Coronary artery (tissue), 2 donors: ENCODE data around the gene BMP8A.
"Not testable (repeated sequence)": the region's sequence is repeated elsewhere in the genome, so short reads cannot be mapped to it uniquely, and the experiment has no call there.

Source experiments
- DNase-seq: peaks from one replicate; pipeline ENCODE4 v3.0.0-alpha.2; 2017; ENCODE audit warnings: low spot score
- H3K27ac ChIP-seq, 2 donors: fragments of 200-600 bp; sonication (generic); one replicate each; pipeline ENCODE4 v1.5.1; 2016 to 2019
- H3K4me3 ChIP-seq: fragments of 200-600 bp; sonication (generic); 2 replicates; pipeline ENCODE4 v1.5.1; 2016; ENCODE audit warnings: mild to moderate bottlenecking, moderate library complexity
- TF ChIP-seq, protein P1 (sequence below): fragments of 200-600 bp; sonication (generic); IDR thresholded peaks from one replicate; pipeline ENCODE4 v1.5.1; 2019; ENCODE audit warnings: antibody characterized with exemption

Gene BMP8A

DNA sequence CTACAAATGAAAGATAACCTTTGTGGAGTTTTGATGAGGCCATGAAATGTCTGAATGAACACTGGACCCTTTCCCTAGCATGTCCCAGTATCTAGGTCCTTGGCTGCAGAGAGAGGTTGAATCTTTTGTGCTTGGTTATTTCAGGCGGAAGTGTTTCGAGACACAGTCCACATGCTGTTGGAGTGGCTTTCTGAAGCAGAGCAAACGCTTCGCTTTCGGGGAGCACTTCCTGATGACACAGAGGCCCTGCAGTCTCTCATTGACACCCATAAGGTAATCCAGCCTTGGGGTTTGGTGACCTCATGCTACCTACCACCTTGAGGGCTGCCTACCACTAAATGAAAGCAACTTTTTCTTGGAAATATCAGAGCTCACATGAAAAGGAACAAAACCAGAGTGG is 38.9 kb upstream of the BMP8A start:
- TF ChIP-seq, protein P1, sequence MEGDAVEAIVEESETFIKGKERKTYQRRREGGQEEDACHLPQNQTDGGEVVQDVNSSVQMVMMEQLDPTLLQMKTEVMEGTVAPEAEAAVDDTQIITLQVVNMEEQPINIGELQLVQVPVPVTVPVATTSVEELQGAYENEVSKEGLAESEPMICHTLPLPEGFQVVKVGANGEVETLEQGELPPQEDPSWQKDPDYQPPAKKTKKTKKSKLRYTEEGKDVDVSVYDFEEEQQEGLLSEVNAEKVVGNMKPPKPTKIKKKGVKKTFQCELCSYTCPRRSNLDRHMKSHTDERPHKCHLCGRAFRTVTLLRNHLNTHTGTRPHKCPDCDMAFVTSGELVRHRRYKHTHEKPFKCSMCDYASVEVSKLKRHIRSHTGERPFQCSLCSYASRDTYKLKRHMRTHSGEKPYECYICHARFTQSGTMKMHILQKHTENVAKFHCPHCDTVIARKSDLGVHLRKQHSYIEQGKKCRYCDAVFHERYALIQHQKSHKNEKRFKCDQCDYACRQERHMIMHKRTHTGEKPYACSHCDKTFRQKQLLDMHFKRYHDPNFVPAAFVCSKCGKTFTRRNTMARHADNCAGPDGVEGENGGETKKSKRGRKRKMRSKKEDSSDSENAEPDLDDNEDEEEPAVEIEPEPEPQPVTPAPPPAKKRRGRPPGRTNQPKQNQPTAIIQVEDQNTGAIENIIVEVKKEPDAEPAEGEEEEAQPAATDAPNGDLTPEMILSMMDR: no peak
- Histone ChIP-seq H3K27ac (no peak overlapping the region), H3K4me3 (no peak overlapping the region)
- no peak for DNase-seq

DNA sequence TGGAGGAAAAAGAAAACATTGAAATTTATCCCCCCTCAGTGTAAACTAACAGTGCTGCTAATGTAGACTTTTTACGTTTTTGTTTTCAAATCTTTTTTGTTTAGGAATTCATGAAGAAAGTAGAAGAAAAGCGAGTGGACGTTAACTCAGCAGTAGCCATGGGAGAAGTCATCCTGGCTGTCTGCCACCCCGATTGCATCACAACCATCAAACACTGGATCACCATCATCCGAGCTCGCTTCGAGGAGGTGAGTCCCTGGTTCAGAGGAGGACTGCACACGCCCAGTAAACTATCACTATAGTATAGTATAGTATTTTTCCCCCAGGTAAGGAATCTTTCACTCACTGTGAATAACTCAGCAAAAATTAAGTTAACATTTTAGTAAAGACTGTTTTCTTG is 37.8 kb upstream of the BMP8A start:
- Histone ChIP-seq H3K4me3 (no peak overlapping the region), H3K27ac (no peak overlapping the region)
- TF ChIP-seq, protein P1: no peak
- DNase-seq: no peak

DNA sequence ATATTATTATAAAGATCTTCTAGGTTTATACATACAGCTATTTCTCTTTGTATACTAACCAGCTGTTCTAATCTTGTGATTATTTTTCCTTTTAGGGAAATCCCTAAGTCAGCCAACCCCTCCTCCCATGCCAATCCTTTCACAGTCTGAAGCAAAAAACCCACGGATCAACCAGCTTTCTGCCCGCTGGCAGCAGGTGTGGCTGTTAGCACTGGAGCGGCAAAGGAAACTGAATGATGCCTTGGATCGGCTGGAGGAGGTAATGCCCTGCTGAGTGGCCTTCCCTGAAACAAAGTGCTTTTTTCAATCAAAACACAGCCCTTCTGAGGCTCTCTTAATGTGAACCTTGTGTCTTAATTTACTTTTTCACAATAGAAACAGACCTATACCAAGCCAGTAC is 32.4 kb upstream of the BMP8A start:
- no peak for DNase-seq
- TF ChIP-seq, protein P1: no peak
- Histone ChIP-seq H3K4me3 (no peak overlapping the region), H3K27ac (no peak overlapping the region)

DNA sequence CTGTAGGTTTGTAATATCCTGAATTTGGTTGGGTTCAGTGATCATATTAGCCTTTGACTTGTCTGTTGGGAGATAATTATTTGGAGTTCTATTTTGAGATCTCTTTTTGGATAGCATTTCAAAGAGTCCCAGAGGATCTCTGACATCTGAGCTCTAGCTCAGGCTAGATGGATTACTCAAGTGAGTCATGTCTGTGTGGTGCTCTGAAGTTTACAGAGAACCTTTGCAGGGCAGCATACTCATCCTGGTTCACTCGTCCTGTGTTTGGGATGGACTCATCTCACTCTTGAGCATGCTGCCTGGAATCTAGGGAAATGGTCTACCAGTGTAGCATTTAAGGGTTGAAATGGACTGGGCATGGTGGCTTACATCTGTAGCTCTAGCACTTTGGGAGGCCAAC is 29.4 kb upstream of the BMP8A start:
- Histone ChIP-seq H3K4me3 (no peak overlapping the region), H3K27ac (no peak overlapping the region)
- no peak for DNase-seq
- TF ChIP-seq, protein P1: no peak

DNA sequence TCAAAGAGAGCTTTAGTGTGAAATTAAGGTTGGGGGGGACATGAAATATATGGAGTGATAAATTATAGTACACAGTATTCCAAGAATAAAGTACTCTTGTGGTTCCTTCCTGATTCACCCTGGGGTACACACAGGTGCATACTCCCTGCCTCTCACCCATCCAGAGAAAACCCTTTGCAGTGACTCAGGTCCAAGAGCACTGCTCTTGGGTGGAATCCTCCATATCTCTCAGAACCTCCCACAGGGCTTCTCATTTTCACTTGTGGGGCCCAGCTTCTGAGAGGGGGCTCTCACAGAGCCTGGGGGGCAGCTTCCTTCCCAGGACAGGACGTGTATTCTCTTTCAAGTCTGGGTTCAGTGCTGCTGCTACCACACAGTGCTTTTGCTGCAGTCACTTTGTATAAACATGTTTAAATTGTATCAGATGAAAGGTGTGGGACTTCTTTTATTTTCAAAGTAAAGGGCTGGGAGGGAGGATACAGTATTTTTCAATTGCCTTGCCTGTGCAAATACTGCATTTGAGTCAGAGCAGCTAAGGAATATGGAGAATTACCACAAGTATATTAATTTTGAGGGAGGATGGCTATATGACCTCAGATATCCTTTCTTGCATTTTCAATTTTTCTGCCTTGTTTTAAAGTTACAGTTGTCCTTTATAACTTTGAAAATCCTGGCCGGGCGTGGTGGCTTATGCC is 24.9 kb upstream of the BMP8A start:
- TF ChIP-seq, protein P1: no peak
- H3K4me3 ChIP-seq: no peak overlapping the region
- no peak overlapping the region for H3K27ac ChIP-seq
- no peak for DNase-seq

DNA sequence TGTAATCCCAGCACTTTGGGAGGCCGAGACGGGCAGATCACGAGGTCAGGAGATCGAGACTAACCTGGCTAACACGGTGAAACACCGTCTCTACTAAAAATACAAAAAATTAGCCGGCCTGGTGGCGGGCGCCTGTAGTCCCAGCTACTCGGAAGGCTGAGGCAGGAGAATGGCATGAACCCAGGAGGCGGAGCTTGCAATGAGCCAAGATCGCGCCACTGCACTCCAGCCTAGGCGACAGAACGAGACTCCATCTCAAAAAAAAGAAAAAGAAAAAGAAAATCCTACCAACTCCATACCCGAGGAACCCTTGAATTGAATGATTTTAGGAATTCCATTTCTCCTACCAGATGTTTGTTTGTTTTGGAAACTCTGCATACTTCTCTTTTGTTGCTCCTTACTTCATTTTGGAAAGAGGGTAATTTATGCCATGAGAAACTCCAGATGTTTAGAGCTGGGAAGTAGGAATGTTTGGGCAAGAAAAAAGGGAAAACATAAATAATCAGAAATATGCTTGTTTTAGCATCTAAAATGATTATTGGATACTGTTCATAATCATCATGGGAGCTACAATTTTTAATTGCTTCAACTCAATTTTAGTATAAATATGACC is 24.2 kb upstream of the BMP8A start:
- not testable (repeated sequence) for H3K4me3 ChIP-seq, DNase-seq, H3K27ac ChIP-seq

DNA sequence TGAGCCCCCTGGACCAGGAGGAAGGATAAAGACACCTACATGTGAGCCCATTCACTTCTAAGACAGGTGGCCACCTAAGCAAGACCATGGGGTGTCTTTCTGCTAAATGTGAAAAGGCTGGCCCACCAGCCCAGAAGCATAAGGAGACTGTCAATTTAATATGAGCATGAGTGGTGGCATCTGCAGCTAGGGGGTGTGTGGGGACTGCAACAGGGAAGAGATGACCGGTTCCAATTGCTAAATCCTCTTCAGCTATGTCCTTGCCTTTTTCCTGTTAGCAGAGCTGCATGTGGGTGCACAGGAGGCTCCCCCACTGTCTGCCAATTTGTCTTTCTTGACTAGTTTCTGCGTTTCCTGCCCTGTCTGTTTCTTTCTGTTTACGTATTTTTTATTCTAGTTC is 22.3 kb upstream of the BMP8A start:
- no peak overlapping the region for H3K27ac ChIP-seq
- no peak for DNase-seq
- TF ChIP-seq, protein P1: no peak
- H3K4me3 ChIP-seq: no peak overlapping the region
